ENCODE data around the gene TP53INP2.
"Not testable (repeated sequence)": the region's sequence is repeated elsewhere in the genome, so short reads cannot be mapped to it uniquely, and the experiment has no call there.

Gene TP53INP2

DNA sequence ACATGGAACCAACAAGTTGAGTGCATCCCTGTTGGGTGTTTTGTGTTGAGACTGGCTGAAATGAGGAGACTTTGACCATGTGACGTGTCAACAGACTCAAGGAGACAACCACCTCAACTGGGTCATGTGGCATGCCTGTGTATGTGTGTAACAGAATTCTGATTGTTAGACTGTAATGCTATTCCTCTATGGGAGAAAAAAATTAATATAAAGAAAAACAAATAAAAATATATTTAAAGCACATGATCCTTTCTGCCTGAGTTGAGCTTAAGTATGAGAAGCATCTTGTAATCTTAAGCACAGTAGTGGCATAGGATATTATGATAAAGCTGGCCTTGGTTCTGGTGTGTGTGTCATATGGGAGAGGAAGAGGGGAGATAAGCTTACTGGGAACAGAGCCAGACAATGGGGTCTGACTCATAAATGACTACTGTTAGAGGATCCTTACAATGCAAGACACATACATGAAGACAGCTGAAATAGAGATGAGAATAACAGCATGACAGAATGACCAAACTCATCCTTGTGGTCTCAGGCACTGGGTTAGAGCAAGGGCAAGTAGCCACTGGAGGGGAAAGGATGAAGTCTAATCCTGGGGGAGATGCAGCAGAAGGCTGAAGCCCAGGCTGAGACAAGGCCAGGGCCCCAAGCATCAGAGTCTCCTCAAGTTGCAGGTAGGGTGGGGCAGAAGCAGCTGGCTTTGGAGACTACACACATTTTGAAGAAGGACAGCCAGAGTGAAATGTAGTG is 9.2 kb downstream of the TP53INP2 start:
- Histone ChIP-seq H3K36me3 (ENCODE audit: control insufficient read depth in 2 of 2, insufficient read depth in 2 of 2, low read length in 2 of 2) (peaks cover 32 to 37% of the 10 kb centered on the region in 2 donors), H3K4me3 (ENCODE audit: low read length in 2 of 2) (no peak overlapping the region), H3K27ac (ENCODE audit: low read length) (no peak overlapping the region), H3K9ac (ENCODE audit: low read length in 2 of 2) (no peak overlapping the region), H3K4me1 (ENCODE audit: control insufficient read depth, insufficient read depth, low read length) (peaks cover 32% of the 10 kb centered on the region), H3K27me3 (ENCODE audit: control insufficient read depth in 1 of 2, insufficient read depth in 2 of 2, low read length in 2 of 2) (no peaks in the 10 kb centered on the region), H3K9me3 (ENCODE audit: control insufficient read depth in 2 of 2, low read length in 2 of 2) (no peaks in the 10 kb centered on the region)

GRCh38 chr20:34713944-34714515 is 9.9 kb downstream of the TP53INP2 start:
- Histone ChIP-seq H3K4me1 (ENCODE audit: control insufficient read depth, insufficient read depth, low read length) (peaks cover 26% of the 10 kb centered on the region), H3K36me3 (ENCODE audit: control insufficient read depth in 2 of 2, insufficient read depth in 2 of 2, low read length in 2 of 2) (peaks cover 34 to 37% of the 10 kb centered on the region in 2 donors)
- H3K4me3 ChIP-seq (ENCODE audit: low read length in 2 of 2); H3K27me3 ChIP-seq (ENCODE audit: control insufficient read depth in 1 of 2, insufficient read depth in 2 of 2, low read length in 2 of 2); H3K27ac ChIP-seq (ENCODE audit: low read length); H3K9me3 ChIP-seq (ENCODE audit: control insufficient read depth in 2 of 2, low read length in 2 of 2); H3K9ac ChIP-seq (ENCODE audit: low read length in 2 of 2): not testable (repeated sequence)

GRCh38 chr20:34715384-34715783 is 11.2 kb downstream of the TP53INP2 start:
- H3K27ac ChIP-seq (ENCODE audit: low read length) = no peak overlapping the region
- H3K4me3 ChIP-seq (ENCODE audit: low read length in 2 of 2) = no peak overlapping the region
- H3K9me3 ChIP-seq (ENCODE audit: control insufficient read depth in 2 of 2, low read length in 2 of 2) = no peaks in the 10 kb centered on the region
- H3K4me1 ChIP-seq (ENCODE audit: control insufficient read depth, insufficient read depth, low read length) = peaks cover 21% of the 10 kb centered on the region
- no peak overlapping the region for H3K9ac ChIP-seq (ENCODE audit: low read length in 2 of 2)
- H3K36me3 ChIP-seq (ENCODE audit: control insufficient read depth in 2 of 2, insufficient read depth in 2 of 2, low read length in 2 of 2) = peaks cover 34 to 37% of the 10 kb centered on the region in 2 donors
- no peaks in the 10 kb centered on the region for H3K27me3 ChIP-seq (ENCODE audit: control insufficient read depth in 1 of 2, insufficient read depth in 2 of 2, low read length in 2 of 2)

DNA sequence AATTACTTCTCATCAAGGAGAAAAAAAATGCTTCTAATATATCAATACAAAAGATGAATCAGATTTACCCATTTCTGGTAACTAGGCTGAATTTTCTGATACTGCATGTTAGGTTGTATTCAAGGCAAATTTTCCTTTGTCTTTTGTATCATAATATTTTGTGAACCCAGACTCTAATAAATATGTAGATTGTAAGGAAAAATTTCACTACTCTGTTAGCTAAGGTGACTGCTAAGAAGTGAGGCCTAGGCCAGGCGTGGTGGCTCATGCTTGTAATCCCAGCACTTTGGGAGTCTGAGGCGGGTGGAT is 12.7 kb downstream of the TP53INP2 start:
- Histone ChIP-seq H3K9ac (ENCODE audit: low read length in 2 of 2) (no peak overlapping the region), H3K27ac (ENCODE audit: low read length) (no peak overlapping the region), H3K4me3 (ENCODE audit: low read length in 2 of 2) (no peak overlapping the region), H3K4me1 (ENCODE audit: control insufficient read depth, insufficient read depth, low read length) (peaks cover 15% of the 10 kb centered on the region), H3K9me3 (ENCODE audit: control insufficient read depth in 2 of 2, low read length in 2 of 2) (no peaks in the 10 kb centered on the region), H3K27me3 (ENCODE audit: control insufficient read depth in 1 of 2, insufficient read depth in 2 of 2, low read length in 2 of 2) (no peaks in the 10 kb centered on the region), H3K36me3 (ENCODE audit: control insufficient read depth in 2 of 2, insufficient read depth in 2 of 2, low read length in 2 of 2) (peaks cover 33 to 34% of the 10 kb centered on the region in 2 donors)

GRCh38 chr20:34717230-34718095 is 13.3 kb downstream of the TP53INP2 start:
- no peak overlapping the region for H3K27ac ChIP-seq (ENCODE audit: low read length)
- H3K9me3 ChIP-seq (ENCODE audit: control insufficient read depth in 2 of 2, low read length in 2 of 2) = no peaks in the 10 kb centered on the region
- H3K4me3 ChIP-seq (ENCODE audit: low read length in 2 of 2) = no peak overlapping the region
- peaks cover 32% of the 10 kb centered on the region in 2 donors for H3K36me3 ChIP-seq (ENCODE audit: control insufficient read depth in 2 of 2, insufficient read depth in 2 of 2, low read length in 2 of 2)
- H3K9ac ChIP-seq (ENCODE audit: low read length in 2 of 2) = no peak overlapping the region
- H3K27me3 ChIP-seq (ENCODE audit: control insufficient read depth in 1 of 2, insufficient read depth in 2 of 2, low read length in 2 of 2) = no peaks in the 10 kb centered on the region
- H3K4me1 ChIP-seq (ENCODE audit: control insufficient read depth, insufficient read depth, low read length) = peaks cover 15% of the 10 kb centered on the region

DNA sequence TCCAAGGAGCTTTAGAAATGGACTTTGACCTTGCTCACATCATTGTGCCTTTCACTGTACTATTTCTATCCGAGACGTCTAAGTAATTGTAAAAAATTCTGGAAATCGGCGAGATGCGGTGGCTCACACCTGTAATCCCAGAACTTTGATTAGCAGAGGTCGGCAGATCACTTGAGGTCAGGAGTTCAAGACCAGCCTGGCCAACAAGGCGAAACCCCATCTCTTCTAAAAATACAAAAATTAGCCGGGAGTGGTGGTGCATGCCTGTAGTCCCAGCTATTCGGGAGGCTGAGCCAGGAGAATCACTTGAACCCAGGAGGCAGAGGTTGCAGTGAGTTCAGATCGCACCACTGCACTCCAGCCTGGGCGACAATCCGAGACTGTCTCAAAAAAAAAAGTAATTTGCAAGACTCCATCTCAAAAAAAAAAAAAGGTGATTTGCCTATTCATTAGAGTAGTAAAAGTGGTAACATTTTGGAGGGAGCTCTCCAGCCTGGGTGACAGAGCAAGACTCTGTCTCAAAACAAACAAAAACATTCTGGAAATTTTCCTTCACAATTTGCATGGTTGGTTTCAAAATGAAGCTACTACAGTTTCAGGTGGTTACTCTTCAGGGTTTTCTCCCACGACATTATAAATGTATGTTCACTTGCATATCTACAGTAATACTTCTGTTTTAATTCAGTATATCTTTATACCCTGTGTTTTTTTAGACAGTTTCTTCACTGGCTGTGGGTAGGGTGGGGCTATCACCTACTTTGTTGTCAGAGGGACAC is 15.3 kb downstream of the TP53INP2 start:
- H3K9ac ChIP-seq (ENCODE audit: low read length in 2 of 2); H3K9me3 ChIP-seq (ENCODE audit: control insufficient read depth in 2 of 2, low read length in 2 of 2); H3K27ac ChIP-seq (ENCODE audit: low read length); H3K27me3 ChIP-seq (ENCODE audit: control insufficient read depth in 1 of 2, insufficient read depth in 2 of 2, low read length in 2 of 2); H3K4me1 ChIP-seq (ENCODE audit: control insufficient read depth, insufficient read depth, low read length); H3K4me3 ChIP-seq (ENCODE audit: low read length in 2 of 2): not testable (repeated sequence)
- H3K36me3 ChIP-seq (ENCODE audit: control insufficient read depth in 2 of 2, insufficient read depth in 2 of 2, low read length in 2 of 2) = peaks cover 25 to 26% of the 10 kb centered on the region in 2 donors

DNA sequence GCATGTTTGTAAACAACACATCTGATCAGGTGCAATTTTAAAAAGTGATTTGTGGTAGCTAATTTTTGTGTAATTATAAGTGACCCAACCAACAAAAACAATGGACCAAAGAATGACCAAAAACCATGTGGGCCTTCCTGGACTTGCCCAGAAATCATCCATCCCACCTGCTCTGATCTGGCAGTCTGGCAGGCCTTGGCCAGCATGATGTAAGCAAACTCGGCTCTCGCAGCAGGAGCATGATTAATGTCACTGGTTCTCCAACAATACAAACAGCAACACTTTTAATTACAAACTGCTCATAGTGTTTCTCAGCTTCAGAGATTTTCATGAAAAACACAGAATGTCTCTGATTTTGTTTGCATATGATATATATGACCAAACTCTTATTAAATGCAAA is 16.1 kb downstream of the TP53INP2 start:
- no peak overlapping the region for H3K4me3 ChIP-seq (ENCODE audit: low read length in 2 of 2)
- peaks cover 9% of the 10 kb centered on the region for H3K4me1 ChIP-seq (ENCODE audit: control insufficient read depth, insufficient read depth, low read length)
- peaks cover 22 to 24% of the 10 kb centered on the region in 2 donors for H3K36me3 ChIP-seq (ENCODE audit: control insufficient read depth in 2 of 2, insufficient read depth in 2 of 2, low read length in 2 of 2)
- no peaks in the 10 kb centered on the region for H3K9me3 ChIP-seq (ENCODE audit: control insufficient read depth in 2 of 2, low read length in 2 of 2)
- no peaks in the 10 kb centered on the region for H3K27me3 ChIP-seq (ENCODE audit: control insufficient read depth in 1 of 2, insufficient read depth in 2 of 2, low read length in 2 of 2)
- no peak overlapping the region for H3K9ac ChIP-seq (ENCODE audit: low read length in 2 of 2)
- no peak overlapping the region for H3K27ac ChIP-seq (ENCODE audit: low read length)

GRCh38 chr20:34722560-34722959 is 18.4 kb downstream of the TP53INP2 start:
- not testable (repeated sequence) for H3K27me3 ChIP-seq (ENCODE audit: control insufficient read depth in 1 of 2, insufficient read depth in 2 of 2, low read length in 2 of 2); H3K9ac ChIP-seq (ENCODE audit: low read length in 2 of 2); H3K27ac ChIP-seq (ENCODE audit: low read length); H3K9me3 ChIP-seq (ENCODE audit: control insufficient read depth in 2 of 2, low read length in 2 of 2); H3K4me3 ChIP-seq (ENCODE audit: low read length in 2 of 2); H3K4me1 ChIP-seq (ENCODE audit: control insufficient read depth, insufficient read depth, low read length)
- peaks cover 30 to 33% of the 10 kb centered on the region in 2 donors for H3K36me3 ChIP-seq (ENCODE audit: control insufficient read depth in 2 of 2, insufficient read depth in 2 of 2, low read length in 2 of 2)

DNA sequence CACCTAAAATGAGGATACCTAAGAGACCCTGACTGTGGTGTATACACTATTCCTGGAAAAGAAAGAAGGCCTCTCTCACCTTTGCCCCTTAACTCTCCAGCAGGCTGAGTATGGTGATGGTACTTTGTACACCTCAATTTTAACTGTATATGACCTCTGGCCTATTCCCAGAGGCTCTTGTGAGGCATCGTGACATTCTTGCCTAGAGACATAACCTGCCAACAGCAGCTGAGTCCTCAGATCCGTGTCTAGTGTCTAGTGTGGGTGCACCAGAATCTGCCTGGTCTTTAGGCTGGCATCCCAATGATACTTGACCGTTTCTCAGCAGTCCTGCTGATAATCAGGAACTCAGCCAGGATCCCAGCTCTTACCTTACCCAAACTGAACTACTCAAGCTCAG is 20.0 kb downstream of the TP53INP2 start:
- H3K9ac ChIP-seq (ENCODE audit: low read length in 2 of 2) = no peak overlapping the region
- H3K9me3 ChIP-seq (ENCODE audit: control insufficient read depth in 2 of 2, low read length in 2 of 2) = no peaks in the 10 kb centered on the region
- no peaks in the 10 kb centered on the region for H3K27me3 ChIP-seq (ENCODE audit: control insufficient read depth in 1 of 2, insufficient read depth in 2 of 2, low read length in 2 of 2)
- H3K4me3 ChIP-seq (ENCODE audit: low read length in 2 of 2) = no peak overlapping the region
- H3K4me1 ChIP-seq (ENCODE audit: control insufficient read depth, insufficient read depth, low read length) = peaks cover 9% of the 10 kb centered on the region
- no peak overlapping the region for H3K27ac ChIP-seq (ENCODE audit: low read length)
- peaks cover 26 to 30% of the 10 kb centered on the region in 2 donors for H3K36me3 ChIP-seq (ENCODE audit: control insufficient read depth in 2 of 2, insufficient read depth in 2 of 2, low read length in 2 of 2)

DNA sequence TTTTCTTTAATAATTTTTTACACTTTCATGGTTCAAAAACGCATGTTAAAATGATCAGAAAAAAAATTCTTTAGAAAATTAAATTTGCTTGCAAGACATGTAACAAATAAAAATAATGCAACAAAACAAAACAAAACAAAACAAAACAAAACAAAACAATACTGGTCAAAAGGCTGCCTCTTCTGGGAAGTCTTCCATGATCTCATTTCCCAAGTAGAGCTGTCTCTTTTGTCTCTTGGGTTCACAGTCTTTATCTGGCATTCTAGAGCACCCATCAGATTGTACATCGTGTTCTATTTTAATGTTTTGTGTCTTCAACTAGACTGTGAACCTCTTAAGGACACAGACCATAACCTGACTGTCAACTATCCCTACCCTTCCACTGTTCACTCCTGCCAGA is 25.3 kb downstream of the TP53INP2 start:
- H3K36me3 ChIP-seq (ENCODE audit: control insufficient read depth in 2 of 2, insufficient read depth in 2 of 2, low read length in 2 of 2) = peaks cover 20 to 21% of the 10 kb centered on the region in 2 donors
- H3K27ac ChIP-seq (ENCODE audit: low read length) = no peak overlapping the region

More for the DNA sequence above, 25.3 kb downstream of the TP53INP2 start:
- Histone ChIP-seq H3K4me1 (ENCODE audit: control insufficient read depth, insufficient read depth, low read length) (peaks cover 7% of the 10 kb centered on the region), H3K27me3 (ENCODE audit: control insufficient read depth in 1 of 2, insufficient read depth in 2 of 2, low read length in 2 of 2) (no peaks in the 10 kb centered on the region), H3K9me3 (ENCODE audit: control insufficient read depth in 2 of 2, low read length in 2 of 2) (no peaks in the 10 kb centered on the region), H3K4me3 (ENCODE audit: low read length in 2 of 2) (no peak overlapping the region), H3K9ac (ENCODE audit: low read length in 2 of 2) (no peak overlapping the region)

All from stomach smooth muscle (tissue), 2 donors.